HCT116 (cell line): ENCODE results near the gene ADRA1B. TPM values are rescaled to one million over a fixed set of nuclear protein-coding genes. Genes with fewer than 3 reads are reported as not detected.

Source experiments
- ATAC-seq: fragments of 200-7000 bp; cut with Tn5 transposase; 2 replicates; pipeline ENCODE4 v1.9.1; 2020; ENCODE audit warnings: mild to moderate bottlenecking, moderate library complexity
- BruUV-seq: library from RNA; stranded (reverse); fragments of 400-500 nt; replicated peaks from 2 replicates; lab custom pipeline; 2021; lab: Mats Ljungman, UMichigan
- CTCF ChIA-PET: fragments of 300-600 bp; sonication (Branson Sonifier 250); formaldehyde crosslinking; loops from one replicate; lab custom pipeline; 2021; ENCODE audit warnings: antibody characterized with exemption; lab: Charles Lee
- POLR2A ChIA-PET: fragments of 300-600, 350-600 bp; sonication (Branson Sonifier 250); formaldehyde crosslinking; loops from one replicate; lab custom pipeline; 2021; ENCODE audit warnings: antibody characterized with exemption; lab: Charles Lee
- RAD21 ChIA-PET, 2 experiments: fragments of 300-600 bp; sonication (Branson Sonifier 250); formaldehyde crosslinking; loops; one replicate each; lab custom pipeline; 2023; ENCODE audit warnings: low total read pairs in 2 of 2; ENCODE audit not compliant: uncharacterized antibody in 2 of 2, unreplicated experiment in 2 of 2, low non-redundant PET in 1 of 2; lab: Charles Lee
- DNase-seq: peaks from one replicate; pipeline ENCODE4 v3.0.0-alpha.2; 2010; ENCODE audit warnings: low read depth, low spot score
- H2AFZ ChIP-seq: fragments of 200-600 bp; shearing (Covaris generic), sonication (generic); 2 replicates; pipeline ENCODE4 v1.6.1; 2017; ENCODE audit warnings: low read depth, mixed run types, mixed read lengths, antibody characterized with exemption, low read length; ENCODE audit not compliant: poor library complexity, severe bottlenecking
- H3K27ac ChIP-seq: 2 replicates; pipeline ENCODE4 v1.5.1; 2012; ENCODE audit warnings: low read depth, low read length
- H3K27me3 ChIP-seq: fragments of 200-600 bp; sonication (generic); 2 replicates; pipeline ENCODE4 v1.6.1; 2016; ENCODE audit warnings: mixed run types, low read length, mixed read lengths; ENCODE audit not compliant: insufficient read depth
- H3K36me3 ChIP-seq, 2 experiments: fragments of 200-500 bp in 1 of 2; fragments of 200-600 bp in 1 of 2; sonication (Bioruptor generic) in 1 of 2; sonication (generic) in 1 of 2; 2 replicates each; pipeline versions ENCODE4 v1.5.1 to v1.6.1; 2014 to 2016; ENCODE audit warnings: low read length in 2 of 2, inconsistent platforms in 1 of 2, mixed read lengths in 1 of 2, mixed run types in 1 of 2; ENCODE audit not compliant: insufficient read depth in 2 of 2, control insufficient read depth in 1 of 2
- H3K4me1 ChIP-seq, 2 experiments: fragments of 200-600 bp in 1 of 2; sonication (generic) in 1 of 2; 2 replicates each; pipeline versions ENCODE4 v1.5.1 to v1.6.1; 2012 to 2017; ENCODE audit warnings: low read length in 2 of 2, inconsistent platforms in 1 of 2, mild to moderate bottlenecking in 1 of 2, mixed read lengths in 1 of 2, mixed run types in 1 of 2, moderate library complexity in 1 of 2; ENCODE audit not compliant: insufficient read depth in 2 of 2, control insufficient read depth in 1 of 2
- H3K4me2 ChIP-seq: fragments of 200-600 bp; sonication (generic); 2 replicates; pipeline ENCODE4 v1.6.1; 2017; ENCODE audit warnings: mixed run types, low read length, mixed read lengths
- H3K4me3 ChIP-seq, 2 experiments: fragments of 200-600 bp in 1 of 2; sonication (generic) in 1 of 2; replicated peaks in 1 of 2; 2 replicates each; pipeline ENCODE4 v1.5.1; 2011 to 2016; ENCODE audit warnings: low read length in 2 of 2, control low read depth in 1 of 2, low read depth in 1 of 2, mild to moderate bottlenecking in 1 of 2, mixed read lengths in 1 of 2, mixed run types in 1 of 2
- H3K79me2 ChIP-seq: fragments of 200-600 bp; sonication (generic); 2 replicates; pipeline ENCODE4 v1.6.1; 2017; ENCODE audit warnings: mild to moderate bottlenecking, mixed run types, low read length, moderate library complexity, mixed read lengths; ENCODE audit not compliant: insufficient read depth
- H3K9ac ChIP-seq: fragments of 200-600 bp; sonication (generic); 2 replicates; pipeline ENCODE4 v1.6.1; 2016; ENCODE audit warnings: low read length, mixed read lengths
- H3K9me2 ChIP-seq: fragments of 200-600 bp; sonication (generic), shearing (Covaris generic); 2 replicates; pipeline ENCODE4 v1.6.1; 2017; ENCODE audit warnings: mixed run types, mild to moderate bottlenecking, moderate library complexity; ENCODE audit not compliant: insufficient read depth
- H3K9me3 ChIP-seq, 2 experiments: fragments of 200-500 bp in 1 of 2; fragments of 200-600 bp in 1 of 2; sonication (Bioruptor generic) in 1 of 2; sonication (generic) in 1 of 2; 2 replicates each; pipeline ENCODE4 v1.6.1; 2014 to 2017; ENCODE audit warnings: low read length in 2 of 2, mixed read lengths in 2 of 2, inconsistent platforms in 1 of 2, low read depth in 1 of 2, mild to moderate bottlenecking in 1 of 2, mixed run types in 1 of 2, moderate library complexity in 1 of 2; ENCODE audit not compliant: control insufficient read depth in 1 of 2, insufficient read depth in 1 of 2
- H4K20me1 ChIP-seq: fragments of 200-600 bp; sonication (generic), shearing (Covaris generic); 2 replicates; pipeline ENCODE4 v1.6.1; 2017; ENCODE audit warnings: mixed run types, mild to moderate bottlenecking, moderate library complexity; ENCODE audit not compliant: insufficient read depth
- EGR1 ChIP-seq: IDR thresholded peaks from 2 replicates; pipeline ENCODE4 v1.6.1; 2012; ENCODE audit warnings: low read depth
- ELF1 ChIP-seq: IDR thresholded peaks from 2 replicates; pipeline ENCODE4 v1.6.1; 2012; ENCODE audit warnings: low read depth, borderline replicate concordance
- EZH2phosphoT487 ChIP-seq: fragments of 200-600 bp; IDR thresholded peaks from 2 replicates; pipeline ENCODE4 v1.6.1; 2018; ENCODE audit warnings: antibody characterized with exemption, borderline replicate concordance
- POLR2A ChIP-seq: IDR thresholded peaks from 2 replicates; pipeline ENCODE4 v1.7.0; 2011; ENCODE audit warnings: borderline replicate concordance; ENCODE audit not compliant: insufficient read depth, insufficient read length; ENCODE audit errors: extremely low read depth
- POLR2AphosphoS5 ChIP-seq: IDR thresholded peaks from 2 replicates; pipeline ENCODE4 v1.6.1; 2011; ENCODE audit warnings: mild to moderate bottlenecking, low read depth, low read length, moderate library complexity
- RAD21 ChIP-seq: IDR thresholded peaks from 2 replicates; pipeline ENCODE4 v1.6.1; 2012; ENCODE audit warnings: low read depth, mild to moderate bottlenecking
- SP1 ChIP-seq: IDR thresholded peaks from 2 replicates; pipeline ENCODE4 v1.6.1; 2012; ENCODE audit warnings: low read depth
- ZNF274 ChIP-seq: fragments of 200-500 bp; sonication (Bioruptor generic); IDR thresholded peaks from 2 replicates; pipeline ENCODE4 v1.6.1; 2014; ENCODE audit warnings: mild to moderate bottlenecking, low read depth, low read length, inconsistent platforms
- intact Hi-C: fragments of 100-400 bp; cut with micrococcal nuclease; formaldehyde crosslinking; loops from 2 replicates; pipeline ENCODE4 v1.10.0; 2022
- total RNA-seq: library from RNA; stranded (reverse); gene quantifications from one replicate; pipeline ENCODE4 v1.2.1, GENCODE V29; 2021; ENCODE audit not compliant: unreplicated experiment
- TF ChIP-seq, protein P1 (sequence below): IDR thresholded peaks from 2 replicates; pipeline ENCODE4 v1.6.1; 2011; ENCODE audit warnings: mild to moderate bottlenecking, low read length, moderate library complexity; ENCODE audit not compliant: insufficient replicate concordance; ENCODE audit errors: extremely low read depth
- TF ChIP-seq, protein P2 (sequence below): IDR thresholded peaks from 2 replicates; pipeline ENCODE4 v1.6.1; 2012

Gene ADRA1B
- total RNA-seq, 1 experiment from 2014 or later = not detected

DNA sequence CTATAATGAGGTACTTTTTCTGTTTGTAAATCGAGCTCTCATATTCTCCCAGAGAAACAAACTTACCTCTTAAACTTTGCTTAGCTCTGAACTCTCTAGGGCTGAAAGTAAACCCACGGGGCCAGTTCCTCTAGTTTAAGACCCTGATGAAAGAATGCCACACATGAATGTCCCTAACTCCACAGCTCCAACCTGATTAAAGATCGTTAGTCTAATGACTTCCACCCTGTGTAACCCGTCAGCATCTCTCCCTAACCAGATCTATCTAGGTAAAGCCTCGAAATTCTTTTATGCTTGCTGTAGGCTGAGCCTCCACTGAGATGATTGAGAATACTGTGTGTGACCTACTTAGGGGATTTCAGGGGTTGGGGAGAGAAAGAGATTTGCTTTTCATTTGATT is 27.0 kb downstream of the ADRA1B start:
- H3K27me3 ChIP-seq = no peaks in the 10 kb centered on the region
- no TSS peak for BruUV-seq
- no peak overlapping the region for H3K4me2 ChIP-seq
- H3K9me3 ChIP-seq = no peaks in the 10 kb centered on the region
- H2AFZ ChIP-seq = no peak overlapping the region
- ATAC-seq = no peak
- no peaks in the 10 kb centered on the region for H4K20me1 ChIP-seq
- DNase-seq = no peak
- intact Hi-C loops = no loop called here
- H3K9ac ChIP-seq = no peak overlapping the region
- H3K79me2 ChIP-seq = no peaks in the 10 kb centered on the region
- ChIA-PET POLR2A (no interaction called here), RAD21 (no interaction called here), CTCF (no interaction called here)
- no peaks in the 10 kb centered on the region for H3K4me1 ChIP-seq
- TF ChIP-seq SP1 (no peak), EGR1 (no peak), POLR2AphosphoS5 (no peak), EZH2phosphoT487 (no peak), RAD21 (no peak), POLR2A (no peak), ELF1 (no peak), ZNF274 (no peak)
- TF ChIP-seq, protein P1, sequence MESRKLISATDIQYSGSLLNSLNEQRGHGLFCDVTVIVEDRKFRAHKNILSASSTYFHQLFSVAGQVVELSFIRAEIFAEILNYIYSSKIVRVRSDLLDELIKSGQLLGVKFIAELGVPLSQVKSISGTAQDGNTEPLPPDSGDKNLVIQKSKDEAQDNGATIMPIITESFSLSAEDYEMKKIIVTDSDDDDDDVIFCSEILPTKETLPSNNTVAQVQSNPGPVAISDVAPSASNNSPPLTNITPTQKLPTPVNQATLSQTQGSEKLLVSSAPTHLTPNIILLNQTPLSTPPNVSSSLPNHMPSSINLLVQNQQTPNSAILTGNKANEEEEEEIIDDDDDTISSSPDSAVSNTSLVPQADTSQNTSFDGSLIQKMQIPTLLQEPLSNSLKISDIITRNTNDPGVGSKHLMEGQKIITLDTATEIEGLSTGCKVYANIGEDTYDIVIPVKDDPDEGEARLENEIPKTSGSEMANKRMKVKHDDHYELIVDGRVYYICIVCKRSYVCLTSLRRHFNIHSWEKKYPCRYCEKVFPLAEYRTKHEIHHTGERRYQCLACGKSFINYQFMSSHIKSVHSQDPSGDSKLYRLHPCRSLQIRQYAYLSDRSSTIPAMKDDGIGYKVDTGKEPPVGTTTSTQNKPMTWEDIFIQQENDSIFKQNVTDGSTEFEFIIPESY = no peak
- TF ChIP-seq, protein P2, sequence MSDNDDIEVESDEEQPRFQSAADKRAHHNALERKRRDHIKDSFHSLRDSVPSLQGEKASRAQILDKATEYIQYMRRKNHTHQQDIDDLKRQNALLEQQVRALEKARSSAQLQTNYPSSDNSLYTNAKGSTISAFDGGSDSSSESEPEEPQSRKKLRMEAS = no peak
- no peak overlapping the region for H3K27ac ChIP-seq
- no peak overlapping the region for H3K4me3 ChIP-seq
- no peaks in the 10 kb centered on the region for H3K9me2 ChIP-seq
- no peaks in the 10 kb centered on the region for H3K36me3 ChIP-seq
